Activated gamma-delta T cell treated with anti-CD3 and anti-CD28 coated beads, Interleukin-2, amount 50 U/mL, for 16 hours (primary cell): ENCODE measurements around the gene BLVRB.
"Not testable (repeated sequence)": the region's sequence is repeated elsewhere in the genome, so short reads cannot be mapped to it uniquely, and the experiment has no call there.

Source experiments
- DNase-seq: peaks from one replicate; pipeline ENCODE4 v3.0.0-alpha.2; 2020; ENCODE audit warnings: low read depth

BLVRB gene

GRCh38 chr19:40465557-40466218 is at the start of gene BLVRB:
BLVRB (minus strand) TSS chr19:40465745; CDS start chr19:40465688, 57 bp downstream.
- DNase-seq, result peak; percentile 99

GRCh38 chr19:40513741-40514315 is 48.3 kb upstream of the BLVRB start:
- no peak for DNase-seq

DNA sequence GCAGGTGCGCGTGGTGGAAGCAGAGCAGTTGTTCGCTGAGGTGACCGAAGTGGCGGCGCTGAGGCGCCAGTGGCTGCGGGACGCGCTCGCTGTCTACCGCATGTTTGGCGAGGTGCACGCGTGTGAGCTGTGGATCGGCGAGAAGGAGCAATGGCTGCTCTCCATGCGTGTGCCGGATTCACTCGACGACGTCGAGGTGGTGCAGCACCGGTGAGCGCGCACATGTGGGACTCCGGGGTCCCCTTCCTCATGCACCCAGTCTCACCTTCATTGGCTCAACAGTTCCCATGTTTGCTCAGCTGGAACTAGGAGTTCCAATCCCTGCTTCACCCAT is 47.8 kb upstream of the BLVRB start:
- no peak for DNase-seq

DNA sequence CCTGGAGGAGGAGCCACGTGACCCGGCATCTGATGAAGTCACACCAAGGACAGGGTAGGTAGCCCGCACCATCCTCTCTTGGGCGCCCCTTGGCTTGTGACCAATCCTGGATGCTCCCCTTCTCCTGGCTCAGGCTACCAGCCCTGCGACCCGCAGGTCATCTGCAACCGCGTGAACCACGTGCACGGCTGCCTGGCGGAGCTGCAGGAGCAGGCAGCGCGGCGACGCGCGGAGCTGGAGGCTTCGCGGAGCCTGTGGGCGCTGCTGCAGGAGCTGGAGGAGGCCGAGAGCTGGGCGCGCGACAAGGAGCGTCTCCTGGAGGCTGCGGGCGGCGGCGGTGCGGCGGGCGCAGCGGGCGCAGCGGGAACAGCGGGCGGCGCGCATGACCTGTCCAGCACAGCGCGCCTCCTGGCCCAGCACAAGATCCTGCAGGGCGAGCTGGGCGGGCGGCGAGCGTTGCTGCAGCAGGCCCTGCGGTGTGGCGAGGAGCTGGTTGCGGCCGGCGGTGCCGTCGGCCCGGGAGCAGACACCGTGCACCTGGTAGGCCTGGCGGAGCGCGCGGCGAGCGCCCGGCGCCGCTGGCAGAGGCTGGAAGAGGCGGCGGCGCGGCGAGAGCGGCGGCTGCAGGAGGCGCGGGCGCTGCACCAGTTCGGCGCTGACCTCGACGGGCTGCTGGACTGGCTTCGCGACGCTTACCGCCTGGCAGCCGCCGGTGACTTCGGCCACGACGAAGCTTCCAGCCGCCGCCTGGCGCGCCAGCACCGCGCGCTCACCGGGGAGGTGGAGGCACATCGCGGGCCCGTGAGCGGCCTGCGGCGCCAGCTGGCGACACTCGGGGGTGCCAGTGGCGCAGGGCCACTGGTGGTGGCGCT is 47.2 kb upstream of the BLVRB start:
- no peak for DNase-seq

GRCh38 chr19:40512110-40512472 is 46.5 kb upstream of the BLVRB start:
- DNase-seq, result no peak

- DNase-seq, result no peak
These were observed 45.9 kb upstream of the BLVRB start for GRCh38 chr19:40511487-40511886.

DNA sequence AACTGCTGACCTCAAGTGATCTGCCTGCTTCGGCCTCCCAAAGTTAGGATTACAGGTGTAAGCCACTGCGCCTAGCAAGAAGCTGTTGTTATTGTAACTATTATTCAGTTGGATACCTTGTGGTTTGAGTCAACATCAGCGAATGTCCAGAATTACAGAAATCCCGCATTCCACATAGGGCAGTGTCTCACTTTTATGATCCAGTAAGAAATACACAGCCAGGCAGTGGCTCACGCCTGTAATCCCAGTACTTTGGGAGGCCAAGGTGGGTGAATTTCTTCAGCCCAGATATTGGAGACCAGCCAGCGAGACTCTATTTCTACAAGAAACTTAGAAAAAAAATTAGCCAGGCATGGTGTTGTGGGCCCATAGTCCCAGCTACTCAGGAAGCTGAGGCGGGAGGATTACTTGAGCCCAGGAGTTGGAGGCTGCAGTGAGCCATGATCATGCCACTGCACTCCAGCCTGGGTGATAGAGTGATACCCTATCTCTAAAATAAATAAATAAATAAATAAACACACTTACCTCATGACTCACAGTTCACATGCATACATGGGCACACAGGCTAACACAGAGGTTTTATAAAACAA is 45.1 kb upstream of the BLVRB start:
- DNase-seq, result no peak

DNA sequence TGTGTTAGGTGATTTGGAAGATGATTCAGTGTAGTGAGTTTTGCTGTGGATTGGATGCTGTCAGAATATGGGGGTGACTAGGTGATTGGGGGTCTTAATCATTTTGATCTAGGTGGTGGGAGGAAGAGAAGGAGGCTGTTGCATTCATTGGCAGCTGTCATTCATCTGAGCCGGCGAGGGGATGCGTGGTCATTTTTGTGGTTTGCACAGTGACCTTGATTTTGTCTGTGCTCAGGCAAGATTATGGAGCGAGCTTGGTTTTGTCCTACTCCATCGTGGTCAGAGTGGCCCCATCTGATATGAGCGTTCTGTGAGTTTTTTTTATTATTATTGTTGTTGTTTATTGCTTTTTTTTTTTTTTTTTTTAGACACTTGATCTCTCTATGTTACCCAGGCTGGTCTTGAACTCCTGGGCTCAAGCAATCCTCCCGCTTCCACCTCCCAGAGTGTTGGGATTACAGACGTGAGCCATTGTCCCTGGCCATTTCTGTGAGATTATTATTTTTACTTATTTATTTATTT is 43.3 kb upstream of the BLVRB start:
- DNase-seq, result no peak

- no peak for DNase-seq
These were observed 42.3 kb upstream of the BLVRB start for GRCh38 chr19:40507892-40508291.

- no peak for DNase-seq
These were observed 40.6 kb upstream of the BLVRB start for GRCh38 chr19:40506099-40506498.

DNA sequence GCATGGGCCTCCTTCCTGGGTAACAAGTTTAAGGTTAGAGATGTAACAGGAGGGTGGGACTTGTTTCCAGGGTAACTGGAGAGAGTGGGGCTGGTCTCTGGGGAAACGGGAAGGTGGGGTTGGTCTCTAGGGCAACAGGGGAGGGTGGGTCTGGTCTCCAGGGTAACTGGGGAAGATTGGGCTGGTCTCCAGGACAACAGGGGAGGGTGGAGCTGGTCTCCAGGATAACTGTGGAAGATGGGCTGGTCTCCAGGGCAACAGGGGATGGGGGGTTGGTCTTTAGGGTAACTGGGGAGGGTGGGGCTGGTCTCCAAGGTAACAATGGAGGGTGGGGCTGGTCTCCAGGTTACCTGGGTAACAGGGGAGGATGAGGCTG is 37.8 kb upstream of the BLVRB start:
- DNase-seq, result no peak

GRCh38 chr19:40502647-40503319 is 37.2 kb upstream of the BLVRB start:
- no peak for DNase-seq

GRCh38 chr19:40502081-40502480 is 36.5 kb upstream of the BLVRB start:
- no peak for DNase-seq

GRCh38 chr19:40501599-40501998 is 36.1 kb upstream of the BLVRB start:
- DNase-seq, result no peak

DNA sequence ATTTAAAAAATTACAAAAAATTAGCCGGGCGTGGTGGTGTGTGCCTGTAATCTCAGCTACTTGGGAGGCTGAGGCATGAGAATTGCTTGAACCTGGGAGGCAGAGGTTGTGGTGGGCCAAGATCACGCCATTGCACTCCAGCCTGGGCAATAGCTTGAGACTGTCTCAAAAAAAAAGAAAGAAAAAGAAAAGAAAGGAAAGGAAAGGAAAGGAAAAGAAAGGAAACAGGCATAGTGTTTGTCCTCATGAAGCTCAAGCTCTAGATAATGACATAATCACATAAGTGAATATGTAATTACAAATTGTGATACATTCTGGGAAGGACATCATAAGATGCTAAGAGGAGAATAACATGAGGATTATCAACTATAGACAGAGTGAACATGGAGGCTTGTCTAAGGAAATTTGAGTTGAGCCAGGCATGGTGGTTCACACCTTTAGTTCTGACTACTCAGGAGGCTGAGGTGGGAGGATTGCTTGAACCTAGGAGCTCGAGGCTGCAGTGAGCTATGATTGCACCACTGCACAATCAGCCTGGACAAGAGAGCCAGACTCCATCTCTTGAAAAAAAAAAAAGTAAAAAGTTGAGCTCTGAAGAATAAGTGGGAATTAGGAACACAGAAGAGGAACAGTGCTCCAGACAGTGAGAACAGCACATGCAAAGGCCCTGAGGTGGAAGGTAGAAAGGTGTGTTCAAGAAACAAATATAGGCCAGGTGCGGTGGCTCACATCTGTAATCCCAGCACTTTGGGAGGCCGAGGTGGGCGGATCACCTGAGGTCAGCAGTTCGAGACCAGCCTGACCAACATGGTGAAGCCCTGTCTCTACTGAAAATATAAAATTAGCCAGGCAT is 35.4 kb upstream of the BLVRB start:
- DNase-seq, result not testable (repeated sequence)

DNA sequence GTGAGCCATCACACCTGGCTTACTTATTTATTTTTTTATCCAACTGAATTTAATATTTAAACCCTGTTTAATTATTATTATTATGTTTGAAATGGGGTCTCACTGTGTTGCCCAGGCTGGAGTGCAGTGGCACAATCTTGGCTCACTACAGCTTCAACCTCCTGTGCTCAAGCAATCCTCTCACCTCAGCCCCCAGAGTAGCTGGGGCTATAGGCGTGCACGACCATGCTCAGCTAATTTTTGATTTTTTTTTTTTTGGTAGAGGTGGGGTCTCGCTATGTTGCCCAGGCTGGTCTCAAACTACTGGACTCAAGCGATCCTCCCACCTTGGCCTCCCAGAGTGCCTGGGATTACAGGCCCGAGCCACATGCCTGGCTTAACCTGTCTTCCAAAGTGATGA is 33.8 kb upstream of the BLVRB start:
- no peak for DNase-seq

DNA sequence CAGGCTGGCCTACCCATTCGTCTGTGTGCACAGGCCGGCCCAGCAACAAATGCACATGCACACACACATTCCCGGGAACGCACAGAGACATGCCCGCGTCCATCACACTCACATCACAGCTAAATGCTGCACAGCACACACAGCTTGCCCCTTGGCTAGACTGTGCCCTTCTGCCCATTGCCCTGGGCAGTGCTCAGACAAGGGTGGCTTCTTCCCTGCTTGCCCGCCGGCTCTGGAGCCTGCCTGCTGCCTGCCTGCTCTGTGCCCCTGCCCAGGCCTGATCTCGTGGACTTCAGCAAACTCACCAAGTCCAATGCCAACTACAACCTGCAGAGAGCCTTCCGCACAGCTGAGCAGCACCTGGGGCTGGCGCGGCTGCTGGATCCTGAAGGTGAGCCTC is 31.7 kb upstream of the BLVRB start:
- DNase-seq, result no peak

GRCh38 chr19:40494191-40494838 is 28.8 kb upstream of the BLVRB start:
- DNase-seq, result no peak

- DNase-seq, result no peak
These were observed 28.2 kb upstream of the BLVRB start for GRCh38 chr19:40493778-40494177.

DNA sequence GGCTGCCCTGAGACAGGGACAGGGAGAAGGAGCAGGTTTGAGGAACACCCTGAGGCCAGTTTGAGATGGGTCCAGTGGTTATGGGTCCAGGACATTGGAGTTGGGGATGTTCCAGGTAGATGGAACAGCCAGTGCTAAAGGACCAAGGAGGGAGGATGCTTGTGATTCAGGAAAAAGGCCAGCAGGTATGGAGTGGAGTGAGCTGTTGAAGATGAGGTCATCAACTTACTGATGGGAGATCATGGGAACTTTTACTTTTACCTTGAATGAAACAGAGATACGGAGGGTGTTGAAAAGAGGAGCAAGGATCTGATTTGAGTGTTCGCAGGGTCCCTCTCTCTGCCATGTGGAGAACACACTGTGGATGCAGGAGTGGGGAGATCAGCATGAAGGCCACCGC is 26.7 kb upstream of the BLVRB start:
- no peak for DNase-seq

- no peak for DNase-seq
These were observed 24.3 kb upstream of the BLVRB start for GRCh38 chr19:40489882-40490230.
